ENCODE results near the gene TMX3.

- TF ChIP-seq POLR2A (IDR thresholded peaks at IDR 0.05) (no peak), CTCF (IDR thresholded peaks at IDR 0.05) (no peak)
Measured at GRCh38 chr18:68722821-68723220, 7.9 kb upstream of the TMX3 start.
